ENCODE measurements around the gene SLC22A4. TPM values are rescaled to one million over a fixed set of nuclear protein-coding genes. Genes with fewer than 3 reads are reported as not detected.
A peak's percentile ranks its signal among the peaks of the same experiment; 100 is the strongest.

SLC22A4 gene
- total and polyA plus RNA-seq, 9 donors, result 0.72 to 7.7 (median 2.3) TPM

- intact Hi-C loops (cut with DNase I), result no loop called here
- H3K4me1 ChIP-seq (ENCODE audit: insufficient read depth), result peaks cover 21% of the 10 kb centered on the region
- peak overlapping the region; percentile 78 for H3K4me3 ChIP-seq
- 20 to 22% (median 21%) methylated on average over 23 to 24 of the region's 24 CpGs for WGBS, 3 donors
- H3K27me3 ChIP-seq, result no peaks in the 10 kb centered on the region
- no peaks in the 10 kb centered on the region for H3K9me3 ChIP-seq
- peak overlapping the region; percentile 82 to 98 for H3K27ac ChIP-seq
- no peaks in the 10 kb centered on the region for H3K36me3 ChIP-seq
- TF ChIP-seq CTCF (IDR thresholded peaks at IDR 0.05) (no peak), EP300 (IDR thresholded peaks at IDR 0.05) (no peak), POLR2A (IDR thresholded peaks at IDR 0.05) (peak; percentile 34)
- DNase-seq, result peak; percentile 75 to 87 (median 80)
These were observed 34.9 kb upstream of the SLC22A4 start for GRCh38 chr5:132259069-132259851.

- Histone ChIP-seq H3K27ac (peak overlapping the region; percentile 82 to 98), H3K36me3 (no peaks in the 10 kb centered on the region), H3K27me3 (no peaks in the 10 kb centered on the region), H3K4me1 (ENCODE audit: insufficient read depth) (peaks cover 16% of the 10 kb centered on the region), H3K9me3 (no peaks in the 10 kb centered on the region), H3K4me3 (no peak overlapping the region)
- intact Hi-C loops (cut with DNase I), result no loop called here
- no peak for DNase-seq
- TF ChIP-seq POLR2A (IDR thresholded peaks at IDR 0.05) (no peak), CTCF (IDR thresholded peaks at IDR 0.05) (no peak), EP300 (IDR thresholded peaks at IDR 0.05) (no peak)
- 52 to 65% (median 57%) methylated on average over 6 of the region's 6 CpGs for WGBS, 3 donors
These were observed 34.1 kb upstream of the SLC22A4 start for GRCh38 chr5:132260051-132260450.

- Histone ChIP-seq H3K4me3 (no peak overlapping the region), H3K4me1 (ENCODE audit: insufficient read depth) (peaks cover 25% of the 10 kb centered on the region)
- intact Hi-C loops (cut with DNase I), result no loop called here
These were observed 33.3 kb upstream of the SLC22A4 start for GRCh38 chr5:132260714-132261551.

More at GRCh38 chr5:132260714-132261551, 33.3 kb upstream of the SLC22A4 start:
- H3K27ac ChIP-seq, result peak overlapping the region in 1 of 2 donors; percentile 82
- WGBS, 3 donors, result 34 to 46% (median 39%) methylated on average over 6 of the region's 6 CpGs
- peak; percentile 63 to 71 (median 67) for DNase-seq
- no peak for TF ChIP-seq EP300 (IDR thresholded peaks at IDR 0.05)
- TF ChIP-seq CTCF (IDR thresholded peaks at IDR 0.05), result no peak
- TF ChIP-seq POLR2A (IDR thresholded peaks at IDR 0.05), result no peak
- H3K36me3 ChIP-seq, result no peaks in the 10 kb centered on the region
- no peaks in the 10 kb centered on the region for H3K9me3 ChIP-seq
- no peaks in the 10 kb centered on the region for H3K27me3 ChIP-seq

All from ovary (tissue), 9 donors.